OCI-LY7 (cell line): ENCODE measurements around the gene ANKK1. TPM values are rescaled to one million over a fixed set of nuclear protein-coding genes. Genes with fewer than 3 reads are reported as not detected.

Source experiments
- BruUV-seq: library from RNA; stranded (reverse); fragments of 400-500 nt; replicated peaks from 2 replicates; lab custom pipeline; 2021; lab: Mats Ljungman, UMichigan
- CTCF ChIA-PET: fragments of 300-600 bp; sonication (Branson Sonifier 250); formaldehyde crosslinking; loops from one replicate; lab custom pipeline; 2022; ENCODE audit warnings: antibody characterized with exemption; ENCODE audit not compliant: unreplicated experiment; lab: Charles Lee
- POLR2A ChIA-PET: fragments of 300-600 bp; sonication (Branson Sonifier 250); formaldehyde crosslinking; loops from one replicate; lab custom pipeline; 2022; ENCODE audit warnings: antibody characterized with exemption; lab: Charles Lee
- DNase-seq: peaks from one replicate; pipeline ENCODE4 v3.0.0-alpha.2; 2015; ENCODE audit warnings: low spot score
- H2AFZ ChIP-seq: fragments of 200-600 bp; sonication (generic), shearing (Covaris generic); 2 replicates; pipeline ENCODE4 v1.6.1; 2014; ENCODE audit warnings: mild to moderate bottlenecking, antibody characterized with exemption, low read length, moderate library complexity
- H3K27ac ChIP-seq: fragments of 200-600 bp; sonication (generic); 2 replicates; pipeline ENCODE4 v1.5.1; 2014; ENCODE audit warnings: mixed run types, low read depth, mild to moderate bottlenecking, moderate library complexity, low read length, inconsistent platforms; ENCODE audit not compliant: poor library complexity, severe bottlenecking
- H3K36me3 ChIP-seq: fragments of 200-600 bp; sonication (generic); 2 replicates; pipeline ENCODE4 v1.6.1; 2014; ENCODE audit warnings: mild to moderate bottlenecking, antibody characterized with exemption, low read length, moderate library complexity, mixed read lengths; ENCODE audit not compliant: insufficient read depth
- H3K4me1 ChIP-seq: fragments of 200-600 bp; sonication (generic); 2 replicates; pipeline ENCODE4 v1.5.1; 2014; ENCODE audit warnings: mild to moderate bottlenecking, low read length; ENCODE audit not compliant: insufficient read depth, poor library complexity, severe bottlenecking
- H3K4me2 ChIP-seq: fragments of 200-600 bp; sonication (generic); 2 replicates; pipeline ENCODE4 v1.6.1; 2014; ENCODE audit warnings: mild to moderate bottlenecking, low read length
- H3K4me3 ChIP-seq: fragments of 200-600 bp; sonication (generic); 2 replicates; pipeline ENCODE4 v1.5.1; 2014; ENCODE audit warnings: mild to moderate bottlenecking, low read depth, low read length; ENCODE audit not compliant: poor library complexity, severe bottlenecking
- H3K79me2 ChIP-seq: fragments of 200-600 bp; sonication (generic); 2 replicates; pipeline ENCODE4 v1.6.1; 2016; ENCODE audit warnings: low read depth, mild to moderate bottlenecking, low read length, moderate library complexity, mixed read lengths; ENCODE audit not compliant: insufficient read depth
- H3K9me2 ChIP-seq: fragments of 200-600 bp; sonication (generic); 2 replicates; pipeline ENCODE4 v1.6.1; 2016; ENCODE audit warnings: mild to moderate bottlenecking, low read length, mixed read lengths; ENCODE audit not compliant: insufficient read depth
- H3K9me3 ChIP-seq: fragments of 200-600 bp; sonication (generic); 2 replicates; pipeline ENCODE4 v1.6.1; 2014; ENCODE audit warnings: mild to moderate bottlenecking, mixed run types, low read length, mixed read lengths
- H4K20me1 ChIP-seq: fragments of 200-600 bp; sonication (generic); 2 replicates; pipeline ENCODE4 v1.6.1; 2014; ENCODE audit warnings: mild to moderate bottlenecking, antibody characterized with exemption, low read length, moderate library complexity, mixed read lengths; ENCODE audit not compliant: insufficient read depth
- EZH2phosphoT487 ChIP-seq: fragments of 200-600 bp; sonication (generic); IDR thresholded peaks from 2 replicates; pipeline ENCODE4 v1.6.1; 2018; ENCODE audit warnings: low read depth, borderline replicate concordance, mild to moderate bottlenecking, mixed run types, antibody characterized with exemption, low read length, moderate library complexity, mixed read lengths
- intact Hi-C: fragments of 100-400 bp; cut with micrococcal nuclease; formaldehyde crosslinking; loops from one replicate; pipeline ENCODE4 v1.10.0; 2022; ENCODE audit not compliant: unreplicated experiment
- total RNA-seq, 2 experiments: library from RNA; depleted of rRNA in 1 of 2; stranded (reverse); fragments of >200 nt in 1 of 2; shearing (Covaris generic) in 1 of 2; gene quantifications; 2 replicates each; pipeline ENCODE4 v1.2.3, GENCODE V29; 2014 to 2022
- TF ChIP-seq, protein P1 (sequence below): fragments of 200-600 bp; sonication (generic); conservative IDR thresholded peaks from 2 replicates; pipeline ENCODE4 v1.5.1; 2014; ENCODE audit warnings: mild to moderate bottlenecking, antibody characterized with exemption, low read length, moderate library complexity, mixed read lengths

The ANKK1 gene
- total RNA-seq, 2 experiments from 2014 or later: not detected

DNA sequence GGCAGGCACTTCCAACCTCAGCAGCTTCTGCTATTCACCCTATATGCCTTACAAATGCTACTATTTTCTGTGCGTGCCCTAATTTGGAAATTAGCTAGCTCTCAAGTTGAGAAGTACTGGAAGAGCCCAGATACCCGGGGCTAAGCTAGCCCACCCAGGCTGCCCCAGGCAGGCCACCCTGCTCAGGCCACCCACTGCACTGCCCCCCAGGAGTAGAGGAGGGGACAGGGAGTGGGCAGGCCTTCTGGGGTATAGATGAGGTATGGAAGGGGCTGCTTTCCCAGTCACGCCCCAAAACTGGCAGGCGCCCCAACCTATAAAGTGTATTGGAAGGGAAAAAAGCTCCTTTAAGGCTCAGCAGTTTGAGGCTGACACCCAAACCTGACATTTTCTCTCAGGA lies 44.2 kb downstream of the ANKK1 start:
- Histone ChIP-seq H3K9me3 (no peaks in the 10 kb centered on the region), H2AFZ (no peak overlapping the region), H3K27ac (no peak overlapping the region), H3K9me2 (no peaks in the 10 kb centered on the region), H3K4me1 (no peaks in the 10 kb centered on the region), H4K20me1 (no peaks in the 10 kb centered on the region), H3K4me2 (no peak overlapping the region), H3K36me3 (no peaks in the 10 kb centered on the region), H3K4me3 (no peak overlapping the region), H3K79me2 (no peaks in the 10 kb centered on the region)
- intact Hi-C loops: no loop called here
- no peak for DNase-seq
- TF ChIP-seq EZH2phosphoT487: no peak
- TF ChIP-seq, protein P1, sequence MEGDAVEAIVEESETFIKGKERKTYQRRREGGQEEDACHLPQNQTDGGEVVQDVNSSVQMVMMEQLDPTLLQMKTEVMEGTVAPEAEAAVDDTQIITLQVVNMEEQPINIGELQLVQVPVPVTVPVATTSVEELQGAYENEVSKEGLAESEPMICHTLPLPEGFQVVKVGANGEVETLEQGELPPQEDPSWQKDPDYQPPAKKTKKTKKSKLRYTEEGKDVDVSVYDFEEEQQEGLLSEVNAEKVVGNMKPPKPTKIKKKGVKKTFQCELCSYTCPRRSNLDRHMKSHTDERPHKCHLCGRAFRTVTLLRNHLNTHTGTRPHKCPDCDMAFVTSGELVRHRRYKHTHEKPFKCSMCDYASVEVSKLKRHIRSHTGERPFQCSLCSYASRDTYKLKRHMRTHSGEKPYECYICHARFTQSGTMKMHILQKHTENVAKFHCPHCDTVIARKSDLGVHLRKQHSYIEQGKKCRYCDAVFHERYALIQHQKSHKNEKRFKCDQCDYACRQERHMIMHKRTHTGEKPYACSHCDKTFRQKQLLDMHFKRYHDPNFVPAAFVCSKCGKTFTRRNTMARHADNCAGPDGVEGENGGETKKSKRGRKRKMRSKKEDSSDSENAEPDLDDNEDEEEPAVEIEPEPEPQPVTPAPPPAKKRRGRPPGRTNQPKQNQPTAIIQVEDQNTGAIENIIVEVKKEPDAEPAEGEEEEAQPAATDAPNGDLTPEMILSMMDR: no peak
- BruUV-seq: no TSS peak
- ChIA-PET CTCF (no interaction called here), POLR2A (interaction anchor here (0.6 kb wide), 1 partner anchor 598 kb away, joined by 4 read pairs; no protein-coding TSS in a partner anchor)

- no peaks in the 10 kb centered on the region for H3K9me2 ChIP-seq
- H3K4me2 ChIP-seq: no peak overlapping the region
- no TSS peak for BruUV-seq
- no peak overlapping the region for H2AFZ ChIP-seq
- ChIA-PET CTCF (interaction anchor here (0.6 kb wide), 1 partner anchor 31 kb away, joined by 12 read pairs; no protein-coding TSS in a partner anchor), POLR2A (interaction anchor here (0.6 kb wide), 2 partner anchors 22 to 1807 kb away, joined by 3 to 6 read pairs; no protein-coding TSS in a partner anchor)
- H3K9me3 ChIP-seq: no peaks in the 10 kb centered on the region
- DNase-seq: no peak
- no peak overlapping the region for H3K27ac ChIP-seq
- no peaks in the 10 kb centered on the region for H3K36me3 ChIP-seq
- H3K79me2 ChIP-seq: no peaks in the 10 kb centered on the region
- no peak overlapping the region for H3K4me3 ChIP-seq
- no peaks in the 10 kb centered on the region for H4K20me1 ChIP-seq
- intact Hi-C loops: no loop called here
- TF ChIP-seq EZH2phosphoT487: no peak
- TF ChIP-seq, protein P1: no peak
- no peaks in the 10 kb centered on the region for H3K4me1 ChIP-seq
These were observed 47.8 kb downstream of the ANKK1 start for GRCh38 chr11:113435190-113435968.

DNA sequence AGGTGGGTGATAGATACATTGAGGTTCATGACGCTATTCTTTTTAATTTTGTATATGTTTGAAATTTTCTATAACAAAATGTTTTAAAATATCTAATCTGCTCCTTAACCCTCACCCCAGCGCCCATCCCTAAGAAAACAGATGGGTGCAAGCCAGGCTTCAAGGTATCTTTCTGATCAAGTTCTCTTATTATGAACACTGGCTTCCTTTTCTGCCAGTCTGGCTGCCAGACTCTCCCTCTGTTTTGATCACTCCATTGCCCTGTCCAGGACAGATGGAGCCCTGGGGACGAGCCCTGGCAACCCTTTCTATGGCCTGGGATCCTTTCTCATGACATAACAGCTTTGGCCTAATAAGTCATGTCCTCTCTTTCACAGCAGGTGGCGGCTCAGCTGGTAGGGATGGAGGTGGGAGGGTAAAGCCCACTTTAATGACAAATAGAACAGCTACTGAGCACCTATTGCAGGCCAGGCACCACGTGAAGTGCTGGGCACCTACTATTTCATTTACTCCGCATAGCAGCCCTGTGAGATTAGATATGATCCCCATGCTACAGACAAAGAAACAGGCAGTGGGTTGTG lies 49.2 kb downstream of the ANKK1 start:
- Histone ChIP-seq H3K9me3 (no peaks in the 10 kb centered on the region), H3K4me3 (no peak overlapping the region)
- CTCF ChIA-PET: no interaction called here

More for the DNA sequence above, 49.2 kb downstream of the ANKK1 start:
- Histone ChIP-seq H3K9me2 (no peaks in the 10 kb centered on the region), H2AFZ (no peak overlapping the region), H3K27ac (no peak overlapping the region), H3K79me2 (no peaks in the 10 kb centered on the region), H3K36me3 (no peaks in the 10 kb centered on the region), H3K4me1 (no peaks in the 10 kb centered on the region), H3K4me2 (no peak overlapping the region), H4K20me1 (no peaks in the 10 kb centered on the region)
- no TSS peak for BruUV-seq
- POLR2A ChIA-PET: no interaction called here
- no peak for DNase-seq
- TF ChIP-seq, protein P1: no peak
- no peak for TF ChIP-seq EZH2phosphoT487
- intact Hi-C loops: no loop called here
